C1 segment of cervical spinal cord (tissue), 14 donors: ENCODE measurements around the gene ISCA2.

ENCODE experiments used
- DNase-seq, 14 donors: peaks; one replicate each; lab custom pipeline; 2025; lab: John Stamatoyannopoulos, UW

Gene ISCA2

GRCh38 chr14:74507840-74508239 lies 14.3 kb downstream of the ISCA2 start:
- no peak for DNase-seq

- no peak for DNase-seq
Observed at GRCh38 chr14:74508292-74508731, 14.7 kb downstream of the ISCA2 start.

GRCh38 chr14:74508844-74509428 lies 15.4 kb downstream of the ISCA2 start:
- no peak for DNase-seq

- no peak for DNase-seq
Observed at GRCh38 chr14:74509587-74510222, 16.1 kb downstream of the ISCA2 start.

- no peak for DNase-seq
Observed at GRCh38 chr14:74510223-74510931, 16.8 kb downstream of the ISCA2 start.

- DNase-seq: no peak
Observed at GRCh38 chr14:74510959-74511409, 17.4 kb downstream of the ISCA2 start.

GRCh38 chr14:74511966-74512830 lies 18.6 kb downstream of the ISCA2 start:
- DNase-seq: no peak

GRCh38 chr14:74514471-74514941 lies 20.9 kb downstream of the ISCA2 start:
- peak in 6 of 14 donors; percentile 4 to 43 (median 18) for DNase-seq

- no peak for DNase-seq
Observed at GRCh38 chr14:74515891-74516412, 22.4 kb downstream of the ISCA2 start.

GRCh38 chr14:74516451-74517160 lies 23.0 kb downstream of the ISCA2 start:
- DNase-seq: no peak

GRCh38 chr14:74517731-74518130 lies 24.2 kb downstream of the ISCA2 start:
- DNase-seq: no peak

- DNase-seq: no peak
Observed at GRCh38 chr14:74518221-74518620, 24.7 kb downstream of the ISCA2 start.

- DNase-seq: no peak
Observed at GRCh38 chr14:74519316-74520074, 25.9 kb downstream of the ISCA2 start.

- no peak for DNase-seq
Observed at GRCh38 chr14:74521756-74522155, 28.2 kb downstream of the ISCA2 start.

- no peak for DNase-seq
Observed at GRCh38 chr14:74522740-74523139, 29.2 kb downstream of the ISCA2 start.

GRCh38 chr14:74524076-74524811 lies 30.7 kb downstream of the ISCA2 start:
- no peak for DNase-seq

- DNase-seq: no peak
Observed at GRCh38 chr14:74524812-74525135, 31.2 kb downstream of the ISCA2 start.

GRCh38 chr14:74525361-74525851 lies 31.8 kb downstream of the ISCA2 start:
- no peak for DNase-seq

GRCh38 chr14:74526854-74527585 lies 33.5 kb downstream of the ISCA2 start:
- no peak for DNase-seq
